Measurements from ENCODE around the gene PPP3CA. TPM values are rescaled to one million over a fixed set of nuclear protein-coding genes. Genes with fewer than 3 reads are reported as not detected.

The PPP3CA gene
- total RNA-seq, 1 experiment from 2014 or later: 133 TPM

GRCh38 chr4:101075536-101075935 is 271.8 kb downstream of the PPP3CA start:
- H2AFZ ChIP-seq (ENCODE audit: low read depth, low read length, poor library complexity, severe bottlenecking): no peak overlapping the region
- RAD21 ChIA-PET (ENCODE audit: low non-redundant PET in 1 of 2, low total read pairs in 2 of 2, uncharacterized antibody in 2 of 2, unreplicated experiment in 2 of 2): no interaction called here
- H3K36me3 ChIP-seq (ENCODE audit: control insufficient read depth in 1 of 2, insufficient read depth in 2 of 2, low read length in 2 of 2): no peaks in the 10 kb centered on the region; a peak in 1 of 4 replicates
- H3K4me3 ChIP-seq (replicated peaks in 1 of 2; ENCODE audit: low read depth in 1 of 2, low read length in 2 of 2): no peak overlapping the region
- no TSS peak for BruUV-seq (replicated peaks)
- H3K79me2 ChIP-seq (ENCODE audit: insufficient read depth, low read length): no peaks in the 10 kb centered on the region
- CTCF ChIA-PET: no interaction called here
- no peaks in the 10 kb centered on the region for H3K9me2 ChIP-seq (ENCODE audit: insufficient read depth)
- ATAC-seq: no peak
- no peak overlapping the region for H3K9ac ChIP-seq (ENCODE audit: low read length)
- intact Hi-C loops (cut with micrococcal nuclease): no loop called here
- H3K4me1 ChIP-seq (ENCODE audit: control insufficient read depth in 1 of 2, insufficient read depth in 2 of 2, low read length in 2 of 2): no peaks in the 10 kb centered on the region
- H3K4me2 ChIP-seq (ENCODE audit: low read length): no peak overlapping the region
- POLR2A ChIA-PET: no interaction called here
- no peak overlapping the region for H3K27ac ChIP-seq (ENCODE audit: low read depth, low read length)
- DNase-seq (ENCODE audit: low read depth, low spot score): no peak
- no peaks in the 10 kb centered on the region for H3K27me3 ChIP-seq (ENCODE audit: insufficient read depth, low read length)
- no peaks in the 10 kb centered on the region for H3K9me3 ChIP-seq (ENCODE audit: control insufficient read depth in 1 of 2, insufficient read depth in 1 of 2, low read depth in 1 of 2, low read length in 2 of 2)
- no peak for TF ChIP-seq ZFX (IDR thresholded peaks at IDR 0.05)
- no peak for TF ChIP-seq EGR1 (IDR thresholded peaks at IDR 0.05; ENCODE audit: low read depth)
- TF ChIP-seq TCF7L2 (IDR thresholded peaks at IDR 0.05; ENCODE audit: borderline replicate concordance, extremely low read depth, insufficient read depth, insufficient read length): no peak
- TF ChIP-seq ZNF274 (IDR thresholded peaks at IDR 0.05; ENCODE audit: low read depth, low read length): no peak
- no peak for TF ChIP-seq POLR2A (IDR thresholded peaks at IDR 0.05; ENCODE audit: borderline replicate concordance, extremely low read depth, insufficient read depth, insufficient read length)
- no peak for TF ChIP-seq YY1 (IDR thresholded peaks at IDR 0.05; ENCODE audit: extremely low read depth, insufficient replicate concordance, low read depth, low read length)
- TF ChIP-seq REST (IDR thresholded peaks at IDR 0.05; ENCODE audit: low read depth): no peak
- TF ChIP-seq ELF1 (IDR thresholded peaks at IDR 0.05; ENCODE audit: borderline replicate concordance, low read depth): no peak
- no peak for TF ChIP-seq POLR2AphosphoS5 (IDR thresholded peaks at IDR 0.05; ENCODE audit: low read depth, low read length)
- no peak for TF ChIP-seq FOSL1 (IDR thresholded peaks at IDR 0.05; ENCODE audit: low read depth)
- no peak for TF ChIP-seq CBX3 (IDR thresholded peaks at IDR 0.05; ENCODE audit: low read depth)
- no peak for TF ChIP-seq EZH2phosphoT487 (IDR thresholded peaks at IDR 0.05; ENCODE audit: borderline replicate concordance)
- no peak for TF ChIP-seq RAD21 (IDR thresholded peaks at IDR 0.05; ENCODE audit: low read depth)
- TF ChIP-seq CEBPB (IDR thresholded peaks at IDR 0.05; ENCODE audit: low read depth): no peak
- no peak for TF ChIP-seq ATF3 (IDR thresholded peaks at IDR 0.05)
- TF ChIP-seq SRF (IDR thresholded peaks at IDR 0.05; ENCODE audit: low read depth): no peak
- TF ChIP-seq SIN3A (IDR thresholded peaks at IDR 0.05; ENCODE audit: low read depth): no peak
- no peak for TF ChIP-seq SP1 (IDR thresholded peaks at IDR 0.05; ENCODE audit: low read depth)
- TF ChIP-seq EZH2 (IDR thresholded peaks at IDR 0.05): no peak
- H4K20me1 ChIP-seq (ENCODE audit: insufficient read depth): no peaks in the 10 kb centered on the region

All from HCT116 (cell line).